ENCODE results near the gene GPR55.

The GPR55 gene

GRCh38 chr2:230942920-230943896, 18.2 kb upstream of the GPR55 start:
- H3K4me3 ChIP-seq (ENCODE audit: low read length), result no peak overlapping the region
- DNase-seq (ENCODE audit: low read depth), result peak; percentile 8
- TF ChIP-seq, protein P1, sequence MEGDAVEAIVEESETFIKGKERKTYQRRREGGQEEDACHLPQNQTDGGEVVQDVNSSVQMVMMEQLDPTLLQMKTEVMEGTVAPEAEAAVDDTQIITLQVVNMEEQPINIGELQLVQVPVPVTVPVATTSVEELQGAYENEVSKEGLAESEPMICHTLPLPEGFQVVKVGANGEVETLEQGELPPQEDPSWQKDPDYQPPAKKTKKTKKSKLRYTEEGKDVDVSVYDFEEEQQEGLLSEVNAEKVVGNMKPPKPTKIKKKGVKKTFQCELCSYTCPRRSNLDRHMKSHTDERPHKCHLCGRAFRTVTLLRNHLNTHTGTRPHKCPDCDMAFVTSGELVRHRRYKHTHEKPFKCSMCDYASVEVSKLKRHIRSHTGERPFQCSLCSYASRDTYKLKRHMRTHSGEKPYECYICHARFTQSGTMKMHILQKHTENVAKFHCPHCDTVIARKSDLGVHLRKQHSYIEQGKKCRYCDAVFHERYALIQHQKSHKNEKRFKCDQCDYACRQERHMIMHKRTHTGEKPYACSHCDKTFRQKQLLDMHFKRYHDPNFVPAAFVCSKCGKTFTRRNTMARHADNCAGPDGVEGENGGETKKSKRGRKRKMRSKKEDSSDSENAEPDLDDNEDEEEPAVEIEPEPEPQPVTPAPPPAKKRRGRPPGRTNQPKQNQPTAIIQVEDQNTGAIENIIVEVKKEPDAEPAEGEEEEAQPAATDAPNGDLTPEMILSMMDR (conservative IDR thresholded peaks at IDR 0.05; ENCODE audit: low read length), result no peak

GRCh38 chr2:230942371-230942770, 17.3 kb upstream of the GPR55 start:
- TF ChIP-seq, protein P1 (conservative IDR thresholded peaks at IDR 0.05; ENCODE audit: low read length), result no peak
- DNase-seq (ENCODE audit: low read depth), result no peak
- H3K4me3 ChIP-seq (ENCODE audit: low read length), result no peak overlapping the region

DNA sequence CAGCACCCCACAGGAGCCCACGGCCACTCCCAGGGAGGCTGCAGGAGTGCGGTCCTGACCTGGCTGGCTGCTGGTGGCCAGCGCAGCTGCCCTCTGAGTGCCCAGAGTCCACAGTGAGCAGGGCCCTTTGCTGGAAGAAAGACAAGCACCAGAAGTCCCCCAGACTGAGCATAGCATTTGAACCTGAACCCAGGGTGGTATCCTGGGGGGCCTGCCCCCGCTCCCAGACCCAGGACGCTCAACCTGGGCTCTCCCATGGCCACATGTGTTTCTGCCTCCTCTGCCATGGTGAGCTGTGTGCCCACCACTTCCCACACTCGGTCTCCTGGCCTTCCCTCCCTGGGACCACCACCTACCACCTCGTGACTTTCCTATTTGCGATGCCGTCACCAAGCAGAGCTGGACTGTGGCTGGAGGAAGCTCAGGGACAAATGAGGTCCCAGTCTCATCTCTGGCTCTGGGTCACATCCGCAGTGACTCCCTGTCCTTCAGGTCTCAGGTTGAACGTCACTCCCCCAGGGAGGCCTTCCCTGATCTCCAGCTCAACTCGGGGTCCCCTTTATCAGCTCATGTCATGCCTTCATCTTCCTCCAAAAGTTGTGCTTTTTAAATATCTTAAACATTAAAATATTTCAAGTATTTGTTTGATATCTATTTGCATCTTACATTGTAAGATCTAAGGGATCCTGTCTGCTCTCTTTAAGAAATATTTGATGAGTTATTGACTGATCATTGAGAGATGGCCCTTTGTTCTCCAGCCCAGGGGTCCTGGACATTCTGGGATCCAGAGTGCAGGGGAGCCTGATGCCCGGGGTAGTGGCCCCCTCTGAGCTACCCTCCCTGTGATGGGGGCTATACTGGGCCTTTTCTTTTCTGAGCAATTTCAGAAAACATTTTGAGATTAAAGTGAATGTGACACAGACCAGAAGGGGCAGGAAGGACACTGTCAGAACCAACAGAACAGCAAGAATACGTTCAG, 16.4 kb upstream of the GPR55 start:
- no peak overlapping the region for H3K4me3 ChIP-seq (ENCODE audit: low read length)
- TF ChIP-seq, protein P1 (conservative IDR thresholded peaks at IDR 0.05; ENCODE audit: low read length), result no peak
- no peak for DNase-seq (ENCODE audit: low read depth)

DNA sequence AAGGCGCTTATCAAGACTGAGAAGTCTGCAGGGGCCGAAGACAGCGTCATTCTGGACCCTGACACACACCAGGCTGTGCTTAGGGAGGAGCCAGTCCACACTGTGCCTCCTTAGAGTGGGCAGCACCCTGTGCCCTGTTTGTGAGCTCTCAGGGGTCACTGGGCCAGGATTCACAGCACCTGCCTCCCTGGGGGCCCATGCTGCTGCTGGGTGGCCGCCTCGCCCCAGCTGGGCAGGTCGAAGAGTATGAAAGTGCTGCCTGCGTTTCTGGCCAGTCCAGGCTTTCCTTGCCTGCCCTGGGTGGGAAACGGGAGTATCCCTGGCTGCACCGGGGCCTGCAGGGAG, 15.4 kb upstream of the GPR55 start:
- TF ChIP-seq, protein P1 (conservative IDR thresholded peaks at IDR 0.05; ENCODE audit: low read length), result no peak
- no peak overlapping the region for H3K4me3 ChIP-seq (ENCODE audit: low read length)
- no peak for DNase-seq (ENCODE audit: low read depth)

- DNase-seq (ENCODE audit: low read depth), result no peak
- TF ChIP-seq, protein P1 (conservative IDR thresholded peaks at IDR 0.05; ENCODE audit: low read length), result no peak
- H3K4me3 ChIP-seq (ENCODE audit: low read length), result no peak overlapping the region
These were observed 14.8 kb upstream of the GPR55 start for GRCh38 chr2:230939691-230940470.

DNA sequence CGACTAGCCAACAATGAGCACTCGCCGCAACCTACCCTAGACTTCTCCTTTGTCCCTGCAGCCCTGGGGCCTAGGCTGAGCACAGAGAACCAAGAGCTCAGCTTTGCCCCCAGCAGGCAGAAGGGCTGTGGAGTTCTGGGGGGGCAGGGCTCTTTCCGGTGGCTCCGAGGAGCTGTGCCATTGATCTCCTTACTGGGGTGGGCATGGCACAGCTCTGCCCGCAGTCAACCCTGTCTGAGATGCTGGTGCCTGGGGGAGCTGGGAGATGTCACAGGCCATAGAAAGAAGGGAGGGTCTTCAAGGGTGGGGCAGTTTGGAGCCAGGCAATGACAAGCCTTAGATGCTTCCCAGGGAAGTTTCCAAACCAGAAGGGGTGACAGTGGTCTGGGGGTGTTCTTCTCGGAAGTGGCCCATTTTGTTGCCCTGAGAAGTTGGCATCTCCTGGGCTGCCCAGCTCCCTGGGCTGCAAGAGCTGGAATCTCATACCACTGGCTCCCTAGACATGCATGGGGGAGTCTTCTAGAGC, 14.1 kb upstream of the GPR55 start:
- H3K4me3 ChIP-seq (ENCODE audit: low read length), result no peak overlapping the region
- TF ChIP-seq, protein P1 (conservative IDR thresholded peaks at IDR 0.05; ENCODE audit: low read length), result no peak
- DNase-seq (ENCODE audit: low read depth), result no peak
